NCI-H526 treated with DMSO at 0.1 percent for 48 hours (cell line): ENCODE data around the gene CCL20.
"Not testable (repeated sequence)": the region's sequence is repeated elsewhere in the genome, so short reads cannot be mapped to it uniquely, and the experiment has no call there.

Source experiments
- DNase-seq: peaks from one replicate; lab custom pipeline; 2025; lab: John Stamatoyannopoulos, UW

CCL20 gene

DNA sequence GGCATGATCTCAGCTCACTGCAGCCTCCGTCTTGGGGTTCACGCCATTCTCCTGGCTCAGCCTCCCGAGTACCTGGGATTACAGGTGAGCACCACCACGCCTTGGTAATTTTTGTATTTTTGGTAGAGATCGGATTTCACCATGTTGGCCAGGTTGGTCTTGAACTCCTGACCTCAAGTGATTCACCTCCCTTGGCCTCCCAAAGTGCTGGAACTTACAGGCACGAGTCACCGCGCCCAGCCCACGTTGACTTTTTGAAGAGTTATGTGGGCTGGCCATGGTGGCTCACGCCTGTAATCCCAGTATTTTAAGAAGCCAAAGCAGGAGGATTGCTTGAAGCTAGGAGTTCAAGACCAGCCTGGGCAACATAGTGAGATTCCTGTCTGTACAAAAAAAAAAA, 20.8 kb downstream of the CCL20 start:
- no peak for DNase-seq

DNA sequence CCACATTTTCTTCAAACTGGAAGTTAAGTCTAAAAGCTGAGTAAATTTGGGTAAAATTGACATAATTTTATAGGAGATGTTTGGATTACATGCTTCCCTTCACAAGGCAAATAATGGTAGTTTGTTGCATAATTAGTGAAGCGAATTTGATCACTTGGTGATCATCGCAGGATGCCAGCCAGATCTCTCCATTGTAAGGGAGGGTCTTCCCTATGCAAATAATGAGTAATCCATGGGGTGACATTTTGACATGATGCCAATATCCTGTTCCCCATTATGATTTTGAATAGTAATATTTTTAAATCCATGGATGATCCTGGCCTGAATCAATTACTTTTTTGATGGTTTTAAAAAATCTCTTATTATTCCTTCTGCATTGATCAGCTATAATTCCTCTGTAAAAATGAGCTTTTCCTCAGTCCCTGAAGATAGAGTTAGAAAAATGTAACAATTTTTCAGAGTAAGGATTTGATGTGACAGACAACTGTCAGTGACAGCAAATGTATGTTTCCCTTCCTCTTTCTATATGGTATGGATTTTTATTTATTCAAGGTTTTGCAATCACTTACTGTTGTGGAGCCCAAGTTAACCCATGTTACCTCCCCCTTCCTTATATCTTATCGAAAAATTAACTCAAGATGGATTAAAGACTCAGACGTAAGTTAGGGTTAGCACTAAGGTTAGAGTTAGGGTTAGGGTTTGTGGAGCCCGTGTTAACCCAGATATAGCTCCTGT, 21.4 kb downstream of the CCL20 start:
- DNase-seq = no peak

DNA sequence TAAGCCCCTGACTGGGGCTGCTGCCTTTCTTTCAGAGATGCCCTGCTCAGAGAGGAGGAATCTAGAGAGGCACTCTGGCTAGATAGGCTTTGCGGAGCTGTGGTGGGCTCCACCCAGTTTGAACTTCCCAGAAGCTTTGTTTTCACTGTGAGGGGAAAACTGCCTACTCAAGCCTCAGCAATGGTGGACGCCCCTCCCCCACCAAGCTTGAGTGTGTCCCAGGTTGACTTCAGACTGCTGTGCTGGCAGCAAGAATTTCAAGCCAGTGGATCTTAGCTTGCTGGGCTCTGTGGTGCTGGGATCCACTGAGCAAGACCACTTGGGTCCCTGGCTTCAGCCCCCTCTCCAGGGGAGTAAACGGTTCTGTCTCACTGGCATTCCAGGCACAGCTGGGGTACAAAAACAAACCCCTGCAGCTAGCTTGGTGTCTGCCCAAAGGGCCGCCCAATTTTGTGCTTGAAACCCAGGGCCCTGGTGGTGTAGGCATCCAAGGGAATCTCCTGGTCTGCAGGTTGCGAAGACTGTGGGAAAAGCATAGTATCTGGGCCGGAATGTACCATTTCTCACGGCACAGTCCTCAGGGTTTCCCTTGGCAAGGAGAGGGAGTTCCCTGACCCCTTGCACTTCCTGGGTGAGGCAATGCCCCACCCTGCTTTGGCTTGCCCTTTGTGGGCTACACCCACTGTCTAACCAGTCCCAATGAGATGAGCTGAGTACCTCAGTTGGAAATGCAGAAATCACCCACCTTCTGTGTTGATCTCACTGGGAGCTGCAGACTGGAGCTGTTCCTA, 25.9 kb downstream of the CCL20 start:
- DNase-seq = not testable (repeated sequence)

DNA sequence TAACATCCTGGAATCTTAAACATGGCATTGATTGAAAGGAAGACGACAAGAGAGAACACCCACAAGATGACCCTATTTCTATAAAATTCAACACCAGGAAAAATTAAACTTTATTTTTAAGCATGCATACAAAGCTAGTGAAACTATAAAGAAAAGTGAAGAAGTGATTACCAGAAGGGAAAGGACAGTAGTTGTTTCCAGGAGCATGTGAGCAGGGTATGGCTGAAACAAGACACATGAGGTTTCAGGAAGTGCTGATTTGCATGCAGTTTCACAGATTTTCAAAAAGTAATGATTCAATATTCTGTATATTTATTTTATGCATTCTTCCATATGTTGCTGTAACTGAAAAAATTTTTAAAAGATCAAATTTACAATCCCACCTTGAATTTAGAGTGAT, 33.2 kb downstream of the CCL20 start:
- no peak for DNase-seq

DNA sequence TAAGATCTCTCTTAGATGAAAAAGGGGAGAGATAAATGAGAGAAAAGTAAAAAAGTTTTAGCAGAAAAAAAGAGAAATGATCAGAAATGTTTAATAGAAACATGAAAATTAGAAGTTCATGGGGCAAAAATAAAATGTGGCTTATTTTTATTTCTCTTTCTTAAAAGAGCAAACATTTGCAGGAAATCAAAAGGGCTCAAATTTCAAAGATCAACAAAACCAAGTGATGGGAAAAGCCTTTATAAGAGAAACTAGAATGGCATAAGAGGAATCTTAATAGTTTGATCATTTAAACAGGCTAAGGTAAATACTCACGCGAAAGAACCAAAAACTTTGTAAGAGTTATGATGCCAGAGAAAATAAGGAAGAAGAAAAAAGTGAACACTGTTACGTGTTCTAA, 34.5 kb downstream of the CCL20 start:
- DNase-seq = no peak

DNA sequence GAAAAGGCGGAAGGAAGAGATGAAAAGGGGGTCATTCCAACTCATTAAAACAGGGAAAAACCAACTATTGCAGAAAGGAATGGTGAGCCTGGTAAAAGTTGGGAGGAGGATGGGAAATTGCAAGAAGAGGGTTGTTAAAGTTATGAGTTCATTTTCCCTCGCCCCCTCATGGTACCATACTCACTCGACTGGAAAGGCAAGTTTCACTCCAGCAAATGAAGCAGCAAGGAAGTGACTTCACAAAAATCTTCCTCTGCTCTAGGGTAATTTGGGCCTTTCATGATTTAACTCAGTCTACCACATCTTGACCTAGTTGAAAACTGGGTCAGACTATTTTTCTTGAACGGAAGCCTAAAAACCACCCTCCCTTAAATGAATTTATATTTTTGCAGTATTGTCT, 34.9 kb downstream of the CCL20 start:
- DNase-seq = no peak

DNA sequence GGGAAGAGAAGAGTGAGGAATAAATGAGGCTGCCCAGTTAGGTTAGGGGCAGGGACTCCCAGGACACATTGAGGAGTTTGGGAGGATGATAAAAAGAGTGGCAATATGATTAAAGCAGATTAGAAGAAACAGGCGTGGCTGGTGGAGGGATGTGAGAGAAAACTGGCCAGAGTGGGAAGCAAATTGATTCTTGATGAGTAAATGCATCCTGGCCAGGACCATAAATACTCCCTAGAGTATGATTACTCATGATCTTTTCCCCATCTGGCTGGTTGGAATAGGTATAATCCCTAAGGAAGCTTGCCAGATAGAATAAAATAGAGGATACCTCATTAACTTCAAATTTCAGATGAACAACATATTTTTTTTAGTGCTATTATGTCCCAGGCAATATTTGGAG, 36.3 kb downstream of the CCL20 start:
- DNase-seq = no peak

DNA sequence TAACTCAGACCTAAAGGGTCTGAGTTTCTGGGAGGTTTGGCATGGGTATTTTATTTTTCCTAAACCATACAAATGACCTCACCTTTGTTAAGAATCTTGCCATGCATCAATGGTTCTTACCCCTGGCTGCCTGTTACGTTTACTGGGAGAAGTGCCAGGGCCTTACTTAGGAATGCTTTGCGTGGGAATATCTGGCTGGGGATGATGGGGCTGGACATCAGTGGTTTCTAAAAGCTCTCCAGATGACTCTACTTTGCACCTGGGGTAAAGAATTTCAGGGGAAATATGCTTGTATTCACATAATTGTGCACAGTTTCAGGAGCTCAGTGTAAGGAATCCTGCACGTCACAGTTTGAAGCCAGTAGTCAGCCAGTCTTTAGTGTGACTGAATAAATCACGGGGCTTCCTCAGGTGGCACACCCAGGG, 39.6 kb downstream of the CCL20 start:
- DNase-seq = no peak

DNA sequence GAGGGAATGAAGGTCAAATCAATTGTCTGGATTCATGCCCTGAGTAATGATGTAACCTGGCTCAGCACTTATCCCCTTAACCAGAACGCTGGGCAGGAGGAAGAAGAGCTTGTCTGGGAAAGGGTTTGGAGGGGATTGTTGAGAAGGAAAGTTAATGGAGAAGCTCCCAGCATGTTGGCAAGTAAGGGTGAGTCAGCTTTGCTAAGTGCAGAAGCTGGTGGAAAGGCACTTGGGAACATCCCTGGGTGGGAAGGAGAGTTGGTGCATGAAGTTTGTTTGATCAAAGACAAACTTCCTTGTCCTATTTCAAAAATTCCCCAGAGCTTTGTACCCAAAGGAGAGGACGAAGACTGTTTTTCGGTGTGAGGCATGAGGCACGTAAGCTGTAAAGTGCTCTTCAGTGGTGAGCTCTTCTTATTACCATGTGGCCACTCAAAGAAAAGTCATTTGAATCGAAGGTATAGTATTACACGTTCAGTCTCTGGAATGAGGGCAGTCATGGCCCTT, 40.2 kb downstream of the CCL20 start:
- no peak for DNase-seq

DNA sequence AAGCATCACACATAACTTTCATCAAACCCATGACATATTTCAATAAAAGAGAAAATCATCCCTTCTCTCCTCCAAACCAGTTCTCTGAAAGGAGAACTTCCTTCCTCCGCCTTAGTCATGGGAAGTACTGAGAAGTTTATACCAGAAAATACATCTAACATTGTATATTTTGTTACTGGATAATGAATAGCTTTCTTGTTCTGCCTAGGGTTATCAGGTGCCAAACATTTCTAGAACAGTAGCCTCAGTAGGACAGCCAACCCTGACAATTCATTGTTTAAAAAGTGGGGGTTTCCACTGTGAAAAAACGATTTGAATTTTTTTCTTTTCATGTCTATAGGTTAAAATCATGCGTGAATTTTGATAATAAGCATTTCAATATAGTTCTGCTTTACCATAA, 41.8 kb downstream of the CCL20 start:
- no peak for DNase-seq

DNA sequence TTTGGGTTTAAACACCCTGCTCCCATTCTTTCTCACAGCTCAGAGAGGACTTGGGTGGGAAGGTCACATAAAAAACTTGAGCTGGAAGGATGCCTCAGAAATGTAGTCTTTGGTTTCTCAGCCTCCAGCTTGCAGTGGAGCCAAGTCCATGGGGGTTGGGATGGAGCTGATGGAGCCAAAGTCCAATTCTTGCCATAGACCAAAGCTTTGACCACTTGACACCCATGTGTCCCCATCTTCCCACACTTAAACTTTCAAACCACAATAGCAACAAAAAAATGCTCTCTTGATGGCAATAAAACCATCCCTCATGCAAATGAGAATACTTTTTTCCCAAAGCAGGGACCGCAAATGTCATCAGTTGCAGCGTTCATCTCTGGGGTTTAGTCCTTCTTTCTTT, 43.1 kb downstream of the CCL20 start:
- DNase-seq = no peak

DNA sequence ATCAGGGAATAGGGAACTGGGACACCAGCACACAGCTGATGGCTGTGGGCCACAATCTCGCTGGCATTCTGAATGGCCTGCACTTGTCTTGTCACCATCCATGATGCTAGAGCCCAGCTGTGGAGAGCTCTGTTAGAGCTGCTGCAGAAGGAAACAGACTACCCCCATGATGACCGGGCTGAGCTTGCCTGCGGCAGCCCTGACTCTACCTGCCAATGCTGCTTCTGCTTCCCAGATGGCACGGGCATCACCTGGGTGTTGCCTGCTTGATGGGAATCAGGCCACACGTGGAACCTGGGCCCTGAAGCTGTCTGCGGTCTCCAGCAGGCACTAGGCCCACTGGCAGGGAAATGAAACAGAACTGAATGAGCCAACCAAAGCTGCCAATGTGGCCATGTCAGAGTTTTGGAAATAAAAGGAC, 46.6 kb downstream of the CCL20 start:
- no peak for DNase-seq

DNA sequence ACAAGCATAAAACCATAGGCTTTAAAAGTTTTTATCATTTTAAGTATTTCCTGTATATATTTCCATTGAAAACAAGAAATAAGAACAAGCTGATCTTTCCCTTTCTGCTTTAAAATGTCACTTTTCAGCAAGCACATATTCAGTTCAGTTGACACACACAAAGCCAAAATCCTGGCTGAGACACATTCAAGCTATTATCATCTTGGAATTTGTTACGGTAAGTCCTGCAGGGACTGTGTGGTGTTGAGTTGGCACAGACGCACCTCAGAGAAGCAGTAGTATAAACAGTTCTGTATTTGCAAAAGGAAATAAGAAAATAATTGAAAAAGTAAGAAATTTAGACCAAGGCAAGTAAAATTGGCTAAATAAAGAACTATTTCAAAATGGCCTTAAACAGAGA, 47.4 kb downstream of the CCL20 start:
- no peak for DNase-seq

DNA sequence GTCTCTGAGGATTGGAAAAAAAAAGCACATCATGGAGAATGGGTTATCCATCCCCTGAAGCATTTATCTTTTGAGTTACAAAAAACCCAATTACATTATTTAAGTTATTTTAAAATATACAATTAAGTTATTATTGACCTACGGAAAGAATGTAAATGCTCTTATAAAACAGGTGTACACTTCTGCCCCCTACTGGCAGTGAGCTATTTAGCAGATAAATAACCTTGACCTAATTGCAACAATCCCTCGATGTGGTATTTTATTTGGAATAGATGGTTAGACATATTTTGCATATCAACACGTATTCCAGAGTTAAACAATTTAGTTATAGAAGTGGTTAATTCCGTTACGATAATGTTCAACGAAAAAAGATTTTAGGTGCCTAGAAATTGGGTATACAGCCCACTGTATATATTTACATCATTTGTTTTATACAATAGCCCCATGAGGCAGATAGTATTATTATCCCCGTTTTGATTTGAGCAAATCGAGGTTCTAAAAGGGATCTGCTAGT, 48.6 kb downstream of the CCL20 start:
- DNase-seq = no peak

DNA sequence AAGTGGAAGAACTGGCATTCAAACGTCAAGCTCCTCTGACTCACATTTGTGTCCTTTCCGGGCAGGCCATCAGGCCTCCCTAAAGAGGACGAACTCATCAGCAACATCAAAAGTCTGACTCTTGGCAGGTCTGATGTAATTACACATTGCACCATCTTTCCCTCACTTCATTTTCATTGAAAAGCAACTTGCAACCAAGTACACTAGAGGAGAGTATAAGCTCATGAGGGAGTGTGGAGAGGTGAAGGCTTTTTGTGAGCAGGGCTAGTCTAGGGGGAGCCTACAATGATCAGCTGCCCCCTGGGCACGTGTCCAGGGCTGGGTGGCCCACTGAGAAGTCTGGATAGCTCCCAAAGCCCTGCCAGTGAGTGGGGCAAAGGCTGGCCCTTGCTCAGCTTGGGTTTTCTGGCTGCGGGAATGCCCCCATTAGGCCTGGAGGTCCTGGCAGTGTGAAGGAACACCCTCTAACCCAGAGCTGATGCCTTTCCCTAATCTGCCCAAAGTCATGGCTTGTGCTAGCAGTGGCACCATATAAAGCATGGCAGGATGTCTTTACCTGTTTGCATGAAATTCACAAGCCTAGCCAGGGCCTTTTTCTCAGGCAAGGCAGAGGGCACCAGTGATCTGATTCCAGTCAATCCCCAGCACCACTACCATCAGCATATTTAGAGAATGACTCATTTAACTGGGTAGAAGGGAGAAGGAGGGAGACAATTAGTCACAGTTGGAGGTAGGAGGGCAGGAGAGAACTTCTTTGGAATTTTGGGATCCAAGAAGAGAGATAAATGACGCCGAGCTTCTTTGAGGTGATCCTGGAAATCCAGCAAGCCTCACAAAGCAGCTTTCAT, 49.3 kb downstream of the CCL20 start:
- no peak for DNase-seq

DNA sequence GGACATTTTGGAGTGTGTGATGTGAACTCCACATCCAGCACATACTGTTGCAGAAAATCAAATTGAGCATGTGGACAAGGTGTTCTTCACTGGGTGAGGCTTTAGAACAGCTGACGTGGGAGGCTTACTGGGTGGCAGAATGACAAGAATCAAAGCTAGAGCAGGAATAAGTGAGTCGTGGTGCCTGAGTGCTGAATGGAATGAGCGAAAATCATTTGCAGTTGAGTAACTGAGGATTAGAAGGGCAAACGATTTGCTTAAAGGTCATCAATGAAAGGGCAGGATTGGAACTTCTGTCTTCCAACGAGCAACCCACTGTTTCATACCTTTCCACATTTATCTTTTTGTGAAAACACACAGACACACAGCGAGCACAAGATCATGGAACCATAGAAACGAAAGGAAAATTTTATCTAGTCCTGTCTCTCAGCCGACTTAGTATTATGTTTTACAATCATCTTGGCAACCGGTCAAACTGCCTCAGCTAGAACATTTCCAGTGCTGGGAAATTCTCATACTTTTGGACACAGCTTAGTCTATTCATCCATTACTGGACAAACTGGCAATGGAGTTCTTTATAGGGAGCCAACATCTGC, 50.6 kb downstream of the CCL20 start:
- DNase-seq = no peak

DNA sequence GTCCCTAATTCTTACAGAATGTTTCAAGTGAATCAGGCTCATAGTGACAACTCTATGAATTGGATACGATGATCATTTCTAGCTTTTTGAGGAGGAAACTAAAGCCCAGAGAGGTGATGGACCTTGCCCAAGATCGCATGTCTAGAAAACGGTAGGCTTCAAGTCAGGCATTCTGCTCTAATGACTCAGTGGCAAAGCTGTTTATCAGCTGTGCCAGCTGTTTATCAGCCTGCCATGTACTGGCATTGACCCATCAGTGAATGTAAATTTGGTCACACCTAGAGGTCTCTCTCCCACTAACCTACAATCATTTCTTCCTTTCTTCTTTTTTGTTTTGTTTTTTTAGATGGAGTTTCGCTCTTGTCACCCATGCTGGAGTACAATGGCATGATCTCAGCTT, 51.6 kb downstream of the CCL20 start:
- no peak for DNase-seq
